ENCODE measurements around the gene DUSP23. TPM values are rescaled to one million over a fixed set of nuclear protein-coding genes. Genes with fewer than 3 reads are reported as not detected.

The DUSP23 gene
- total RNA-seq, 1 experiment from 2014 or later = 35.8 TPM

- peaks cover 7% of the 10 kb centered on the region; the same call in 1 of the 2 replicates for H3K27me3 ChIP-seq (ENCODE audit: insufficient read depth, low read length)
- H2AFZ ChIP-seq (ENCODE audit: low read depth, low read length, poor library complexity, severe bottlenecking) = no peak overlapping the region
- no peak for TF ChIP-seq ATF3 (IDR thresholded peaks at IDR 0.05)
- TF ChIP-seq EGR1 (IDR thresholded peaks at IDR 0.05; ENCODE audit: low read depth) = no peak
- TF ChIP-seq ZBTB33 (IDR thresholded peaks at IDR 0.05; ENCODE audit: extremely low read depth, insufficient replicate concordance, low read length) = no peak
- no peaks in the 10 kb centered on the region for H3K36me3 ChIP-seq (ENCODE audit: control insufficient read depth in 1 of 2, insufficient read depth in 2 of 2, low read length in 2 of 2)
- H4K20me1 ChIP-seq (ENCODE audit: insufficient read depth) = no peaks in the 10 kb centered on the region
- H3K4me3 ChIP-seq (replicated peaks in 1 of 2; ENCODE audit: low read depth in 1 of 2, low read length in 2 of 2) = no peak overlapping the region
- H3K9ac ChIP-seq (ENCODE audit: low read length) = no peak overlapping the region
- no peak for ATAC-seq
- DNase-seq (ENCODE audit: low read depth, low spot score) = no peak
- H3K9me2 ChIP-seq (ENCODE audit: insufficient read depth) = no peaks in the 10 kb centered on the region
- no peaks in the 10 kb centered on the region for H3K4me1 ChIP-seq (ENCODE audit: control insufficient read depth in 1 of 2, insufficient read depth in 2 of 2, low read length in 2 of 2)
- BruUV-seq (replicated peaks) = no TSS peak
- H3K27ac ChIP-seq (ENCODE audit: low read depth, low read length) = no peak overlapping the region
- no peak overlapping the region for H3K4me2 ChIP-seq (ENCODE audit: low read length)
- CTCF ChIA-PET = no interaction called here
- POLR2A ChIA-PET = no interaction called here
- RAD21 ChIA-PET (ENCODE audit: low non-redundant PET in 1 of 2, low total read pairs in 2 of 2, uncharacterized antibody in 2 of 2, unreplicated experiment in 2 of 2) = no interaction called here
- intact Hi-C loops (cut with micrococcal nuclease) = no loop called here
- no peaks in the 10 kb centered on the region for H3K79me2 ChIP-seq (ENCODE audit: insufficient read depth, low read length)
- no peaks in the 10 kb centered on the region for H3K9me3 ChIP-seq (ENCODE audit: control insufficient read depth in 1 of 2, insufficient read depth in 1 of 2, low read depth in 1 of 2, low read length in 2 of 2)
Observed at GRCh38 chr1:159765806-159766205, 15.0 kb upstream of the DUSP23 start.

- ChIA-PET CTCF (no interaction called here), RAD21 (ENCODE audit: low non-redundant PET in 1 of 2, low total read pairs in 2 of 2, uncharacterized antibody in 2 of 2, unreplicated experiment in 2 of 2) (no interaction called here), POLR2A (no interaction called here)
- H3K9ac ChIP-seq (ENCODE audit: low read length) = no peak overlapping the region
- H3K27me3 ChIP-seq (ENCODE audit: insufficient read depth, low read length) = peaks cover 15% of the 10 kb centered on the region; the same call in 1 of the 2 replicates
- no peaks in the 10 kb centered on the region for H3K9me3 ChIP-seq (ENCODE audit: control insufficient read depth in 1 of 2, insufficient read depth in 1 of 2, low read depth in 1 of 2, low read length in 2 of 2)
- H4K20me1 ChIP-seq (ENCODE audit: insufficient read depth) = no peaks in the 10 kb centered on the region
- no peak overlapping the region for H2AFZ ChIP-seq (ENCODE audit: low read depth, low read length, poor library complexity, severe bottlenecking)
- intact Hi-C loops (cut with micrococcal nuclease) = no loop called here
- BruUV-seq (replicated peaks) = no TSS peak
- no peak for TF ChIP-seq REST (IDR thresholded peaks at IDR 0.05; ENCODE audit: low read depth)
- no peak for TF ChIP-seq YY1 (IDR thresholded peaks at IDR 0.05; ENCODE audit: extremely low read depth, insufficient replicate concordance, low read depth, low read length)
- TF ChIP-seq MAX (IDR thresholded peaks at IDR 0.05) = no peak
- TF ChIP-seq SIN3A (IDR thresholded peaks at IDR 0.05; ENCODE audit: low read depth) = no peak
- TF ChIP-seq FOSL1 (IDR thresholded peaks at IDR 0.05; ENCODE audit: low read depth) = no peak
- no peak for TF ChIP-seq EZH2phosphoT487 (IDR thresholded peaks at IDR 0.05; ENCODE audit: borderline replicate concordance)
- TF ChIP-seq ZNF274 (IDR thresholded peaks at IDR 0.05; ENCODE audit: low read depth, low read length) = no peak
- no peak for TF ChIP-seq ELF1 (IDR thresholded peaks at IDR 0.05; ENCODE audit: borderline replicate concordance, low read depth)
- TF ChIP-seq EZH2 (IDR thresholded peaks at IDR 0.05) = no peak
- no peak for TF ChIP-seq ZFX (IDR thresholded peaks at IDR 0.05)
- no peak for TF ChIP-seq RAD21 (IDR thresholded peaks at IDR 0.05; ENCODE audit: low read depth)
- no peaks in the 10 kb centered on the region for H3K4me1 ChIP-seq (ENCODE audit: control insufficient read depth in 1 of 2, insufficient read depth in 2 of 2, low read length in 2 of 2)
- no peak overlapping the region for H3K27ac ChIP-seq (ENCODE audit: low read depth, low read length)
- H3K79me2 ChIP-seq (ENCODE audit: insufficient read depth, low read length) = no peaks in the 10 kb centered on the region
- ATAC-seq = no peak
- DNase-seq (ENCODE audit: low read depth, low spot score) = no peak
- no peaks in the 10 kb centered on the region for H3K9me2 ChIP-seq (ENCODE audit: insufficient read depth)
- no peak overlapping the region for H3K4me3 ChIP-seq (replicated peaks in 1 of 2; ENCODE audit: low read depth in 1 of 2, low read length in 2 of 2)
- no peak overlapping the region for H3K4me2 ChIP-seq (ENCODE audit: low read length)
- no peaks in the 10 kb centered on the region for H3K36me3 ChIP-seq (ENCODE audit: control insufficient read depth in 1 of 2, insufficient read depth in 2 of 2, low read length in 2 of 2)
Observed at GRCh38 chr1:159771127-159771895, 9.5 kb upstream of the DUSP23 start.
